GM12801 (cell line): ENCODE results near the gene MED15.

Source experiments
- CTCF ChIP-seq: IDR thresholded peaks from one replicate; pipeline ENCODE4 v1.5.1; 2011; ENCODE audit warnings: control low read depth; ENCODE audit not compliant: insufficient read length; ENCODE audit errors: extremely low read depth

Gene MED15

GRCh38 chr22:20475115-20475436 lies 32.3 kb upstream of the MED15 start:
- TF ChIP-seq CTCF = no peak

GRCh38 chr22:20479612-20480196 lies 27.7 kb upstream of the MED15 start:
- no peak for TF ChIP-seq CTCF

- TF ChIP-seq CTCF = no peak
Observed at GRCh38 chr22:20483771-20484170, 23.6 kb upstream of the MED15 start.

- TF ChIP-seq CTCF = no peak
Observed at GRCh38 chr22:20484948-20485683, 22.3 kb upstream of the MED15 start.

GRCh38 chr22:20486229-20486628 lies 21.2 kb upstream of the MED15 start:
- TF ChIP-seq CTCF = no peak

GRCh38 chr22:20487715-20488114 lies 19.7 kb upstream of the MED15 start:
- TF ChIP-seq CTCF = no peak

- TF ChIP-seq CTCF = no peak
Observed at GRCh38 chr22:20488946-20489345, 18.5 kb upstream of the MED15 start.
